ENCODE results near the gene CFAP91. TPM values are rescaled to one million over a fixed set of nuclear protein-coding genes. Genes with fewer than 3 reads are reported as not detected.
A peak's percentile ranks its signal among the peaks of the same experiment; 100 is the strongest.

Gene CFAP91
- total RNA-seq, 1 donor from 2014 or later: 75.0 TPM

DNA sequence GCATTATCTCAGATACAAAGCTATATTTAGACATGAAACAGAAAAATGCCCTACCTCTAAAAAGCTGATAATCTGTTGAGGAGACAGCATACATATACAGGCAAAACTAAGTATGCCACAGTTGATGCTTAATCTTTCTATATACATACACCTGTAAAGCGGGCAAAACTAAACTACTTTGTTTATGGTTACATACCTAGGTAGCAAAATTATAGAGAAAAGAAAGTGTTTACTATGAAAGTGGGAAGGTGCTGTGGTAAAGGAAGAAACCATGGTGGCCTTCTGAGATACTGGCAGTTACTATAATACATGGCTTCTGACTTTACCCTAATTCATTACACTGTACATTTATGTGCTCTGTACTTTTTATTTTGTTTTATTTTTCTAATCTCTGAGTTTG, 43.1 kb downstream of the CFAP91 start:
- no peaks in the 10 kb centered on the region for H3K27me3 Mint-ChIP-seq
- H3K27ac Mint-ChIP-seq: no peak overlapping the region
- DNase-seq (ENCODE audit: low spot score, unreplicated experiment): no peak
- H3K4me3 Mint-ChIP-seq (ENCODE audit: low read depth): no peak overlapping the region
- no peaks in the 10 kb centered on the region for H3K4me1 Mint-ChIP-seq (ENCODE audit: low read depth)
- TF ChIP-seq, protein P1, sequence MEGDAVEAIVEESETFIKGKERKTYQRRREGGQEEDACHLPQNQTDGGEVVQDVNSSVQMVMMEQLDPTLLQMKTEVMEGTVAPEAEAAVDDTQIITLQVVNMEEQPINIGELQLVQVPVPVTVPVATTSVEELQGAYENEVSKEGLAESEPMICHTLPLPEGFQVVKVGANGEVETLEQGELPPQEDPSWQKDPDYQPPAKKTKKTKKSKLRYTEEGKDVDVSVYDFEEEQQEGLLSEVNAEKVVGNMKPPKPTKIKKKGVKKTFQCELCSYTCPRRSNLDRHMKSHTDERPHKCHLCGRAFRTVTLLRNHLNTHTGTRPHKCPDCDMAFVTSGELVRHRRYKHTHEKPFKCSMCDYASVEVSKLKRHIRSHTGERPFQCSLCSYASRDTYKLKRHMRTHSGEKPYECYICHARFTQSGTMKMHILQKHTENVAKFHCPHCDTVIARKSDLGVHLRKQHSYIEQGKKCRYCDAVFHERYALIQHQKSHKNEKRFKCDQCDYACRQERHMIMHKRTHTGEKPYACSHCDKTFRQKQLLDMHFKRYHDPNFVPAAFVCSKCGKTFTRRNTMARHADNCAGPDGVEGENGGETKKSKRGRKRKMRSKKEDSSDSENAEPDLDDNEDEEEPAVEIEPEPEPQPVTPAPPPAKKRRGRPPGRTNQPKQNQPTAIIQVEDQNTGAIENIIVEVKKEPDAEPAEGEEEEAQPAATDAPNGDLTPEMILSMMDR (IDR thresholded peaks at IDR 0.05; ENCODE audit: unreplicated experiment): no peak
- no peaks in the 10 kb centered on the region for H3K9me3 Mint-ChIP-seq (ENCODE audit: low read depth)
- peaks cover 36% of the 10 kb centered on the region for H3K36me3 Mint-ChIP-seq (ENCODE audit: insufficient read depth)

DNA sequence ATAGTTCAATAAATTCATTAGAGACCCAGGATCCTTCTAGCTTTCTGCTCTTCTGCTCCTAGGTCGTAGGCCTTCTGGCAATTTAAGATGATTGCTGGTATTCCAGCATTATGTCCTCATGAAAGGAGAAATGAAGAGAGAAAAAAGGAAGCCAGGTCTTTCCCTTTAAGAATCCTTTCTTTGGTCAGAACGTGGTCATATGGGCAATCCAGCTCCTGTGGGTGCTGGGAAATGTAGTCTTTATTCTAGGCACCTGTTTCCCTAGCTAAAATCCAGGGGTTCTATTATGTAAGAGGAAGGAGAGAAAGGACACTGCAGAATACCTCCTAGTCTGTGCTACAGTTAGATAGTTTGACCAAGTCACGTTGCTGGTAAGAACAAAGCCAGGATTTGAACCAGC, 43.6 kb downstream of the CFAP91 start:
- Mint-ChIP-seq H3K4me1 (ENCODE audit: low read depth) (no peaks in the 10 kb centered on the region), H3K27me3 (no peaks in the 10 kb centered on the region), H3K9me3 (ENCODE audit: low read depth) (no peaks in the 10 kb centered on the region), H3K27ac (peak overlapping the region; percentile 43), H3K4me3 (ENCODE audit: low read depth) (no peak overlapping the region), H3K36me3 (ENCODE audit: insufficient read depth) (peaks cover 38% of the 10 kb centered on the region)
- TF ChIP-seq, protein P1 (IDR thresholded peaks at IDR 0.05; ENCODE audit: unreplicated experiment): no peak
- DNase-seq (ENCODE audit: low spot score, unreplicated experiment): no peak

DNA sequence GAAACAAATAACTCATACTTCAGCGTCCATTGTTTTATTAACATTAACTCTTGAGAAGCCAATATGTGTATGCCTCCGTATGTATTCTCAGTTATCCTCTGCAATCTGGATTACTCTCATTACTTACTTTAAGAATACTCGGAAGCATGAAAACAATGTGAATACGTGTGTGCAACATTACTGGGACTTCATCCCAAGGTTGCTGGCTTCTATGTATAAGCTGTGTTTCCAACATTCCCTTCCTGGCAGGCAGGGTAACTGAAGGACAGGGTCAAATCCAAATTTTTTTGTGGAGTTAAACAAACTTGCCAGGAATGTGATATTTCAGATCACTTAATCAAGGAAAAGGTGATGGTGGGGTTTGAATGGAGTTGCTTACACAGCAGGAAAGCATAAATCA, 44.5 kb downstream of the CFAP91 start:
- Mint-ChIP-seq H3K27me3 (no peaks in the 10 kb centered on the region), H3K27ac (no peak overlapping the region), H3K9me3 (ENCODE audit: low read depth) (no peaks in the 10 kb centered on the region), H3K36me3 (ENCODE audit: insufficient read depth) (peaks cover 42% of the 10 kb centered on the region), H3K4me3 (ENCODE audit: low read depth) (no peak overlapping the region), H3K4me1 (ENCODE audit: low read depth) (no peaks in the 10 kb centered on the region)
- TF ChIP-seq, protein P1 (IDR thresholded peaks at IDR 0.05; ENCODE audit: unreplicated experiment): no peak
- no peak for DNase-seq (ENCODE audit: low spot score, unreplicated experiment)

DNA sequence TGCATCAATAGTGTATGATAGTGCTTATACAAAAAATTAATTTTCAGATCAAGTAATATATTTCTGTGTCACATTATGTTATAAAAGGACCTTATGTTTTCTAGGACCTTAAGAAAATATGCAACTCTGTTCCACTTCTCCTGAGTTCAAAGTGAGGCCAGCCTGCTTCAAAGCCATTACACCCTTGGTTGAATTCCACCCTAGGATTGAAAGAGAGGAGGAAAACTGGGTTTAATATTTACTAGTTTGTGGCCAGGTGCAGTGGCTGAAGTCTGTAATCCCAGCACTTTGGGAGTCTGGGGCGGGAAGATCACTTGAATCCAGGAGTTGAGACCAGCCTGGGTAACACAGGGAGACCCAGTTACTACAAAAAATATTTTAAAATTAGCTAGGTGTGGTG, 46.2 kb downstream of the CFAP91 start:
- H3K4me3 Mint-ChIP-seq (ENCODE audit: low read depth): no peak overlapping the region
- no peak for DNase-seq (ENCODE audit: low spot score, unreplicated experiment)
- H3K9me3 Mint-ChIP-seq (ENCODE audit: low read depth): peaks cover 2% of the 10 kb centered on the region
- TF ChIP-seq, protein P1 (IDR thresholded peaks at IDR 0.05; ENCODE audit: unreplicated experiment): no peak
- no peak overlapping the region for H3K27ac Mint-ChIP-seq
- no peaks in the 10 kb centered on the region for H3K4me1 Mint-ChIP-seq (ENCODE audit: low read depth)
- H3K27me3 Mint-ChIP-seq: no peaks in the 10 kb centered on the region
- peaks cover 47% of the 10 kb centered on the region for H3K36me3 Mint-ChIP-seq (ENCODE audit: insufficient read depth)

DNA sequence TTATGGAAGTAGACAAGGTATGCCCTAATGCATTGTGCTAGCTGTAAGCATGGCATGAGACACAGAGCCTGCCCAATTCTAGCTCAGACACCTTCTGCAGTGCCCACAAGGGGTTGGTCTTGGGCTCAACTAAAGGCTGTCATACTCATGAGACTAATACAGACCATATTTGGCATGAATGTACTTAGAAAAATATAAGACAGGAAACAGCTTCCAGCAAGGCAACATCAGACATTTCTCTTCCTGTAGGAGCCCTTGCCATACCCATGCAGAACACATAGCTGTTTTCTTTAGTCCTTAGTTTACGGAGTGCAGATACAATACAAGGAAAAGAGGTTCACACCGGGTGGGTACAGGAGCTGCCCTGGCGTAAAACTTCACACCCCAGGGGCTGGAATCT, 48.6 kb downstream of the CFAP91 start:
- Mint-ChIP-seq H3K4me3 (ENCODE audit: low read depth) (no peak overlapping the region), H3K27ac (no peak overlapping the region), H3K27me3 (no peaks in the 10 kb centered on the region), H3K4me1 (ENCODE audit: low read depth) (no peaks in the 10 kb centered on the region), H3K9me3 (ENCODE audit: low read depth) (peaks cover 4% of the 10 kb centered on the region), H3K36me3 (ENCODE audit: insufficient read depth) (peaks cover 62% of the 10 kb centered on the region)
- TF ChIP-seq, protein P1 (IDR thresholded peaks at IDR 0.05; ENCODE audit: unreplicated experiment): no peak
- DNase-seq (ENCODE audit: low spot score, unreplicated experiment): no peak

Other genes with a start within 250 kb of the CFAP91 start
- gene TMEM39A, start 239.4 kb upstream of the CFAP91 start, total RNA-seq: 48.3 and 51.6 TPM in 2 replicates
- gene POGLUT1, start 234.1 kb upstream of the CFAP91 start, total RNA-seq: 25.5 and 26.9 TPM in 2 replicates
- 91.1 and 95.4 TPM in 2 replicates for gene TIMMDC1, start 204.5 kb upstream of the CFAP91 start, total RNA-seq
- 0.20 and 0.24 TPM in 2 replicates for gene CD80, start 143.4 kb upstream of the CFAP91 start, total RNA-seq
- 3.4 and 3.7 TPM in 2 replicates for gene ADPRH, start 123.5 kb upstream of the CFAP91 start, total RNA-seq
- 0.18 TPM in 1 of 2 replicates, not detected in the other for gene PLA1A, start 105.1 kb upstream of the CFAP91 start, total RNA-seq
- 2.9 and 3.8 TPM in 2 replicates for gene POPDC2, start 42.4 kb upstream of the CFAP91 start, total RNA-seq
- gene COX17, start 25.6 kb upstream of the CFAP91 start, total RNA-seq: 29.9 and 35.4 TPM in 2 replicates
- 0.62 and 1.0 TPM in 2 replicates for gene NR1I2, start 79.1 kb downstream of the CFAP91 start, total RNA-seq